ENCODE data around the gene ARMC6. TPM values are rescaled to one million over a fixed set of nuclear protein-coding genes. Genes with fewer than 3 reads are reported as not detected.
A peak's percentile ranks its signal among the peaks of the same experiment; 100 is the strongest.

The ARMC6 gene
- total and polyA plus RNA-seq, 4 donors, result 23.9 to 38.3 (median 29.9) TPM

- no peak overlapping the region for H3K9ac ChIP-seq (ENCODE audit: low read depth in 1 of 2, low read length in 2 of 2)
- no peak overlapping the region for H3K27ac ChIP-seq (ENCODE audit: low read depth in 1 of 2, low read length in 2 of 2)
- H3K36me3 ChIP-seq (ENCODE audit: control insufficient read depth in 4 of 4, insufficient read depth in 3 of 4, low read depth in 1 of 4, low read length in 3 of 4), result peaks cover 12 to 34% (median 24%) of the 10 kb centered on the region in 4 donors
- peaks cover 0 to 13% (median 10%) of the 10 kb centered on the region in 4 donors for H3K4me1 ChIP-seq (ENCODE audit: control insufficient read depth in 4 of 4, insufficient read depth in 4 of 4, low read length in 3 of 4)
- WGBS, result 91% methylated on average over 11 of the region's 11 CpGs
- no peaks in the 10 kb centered on the region for H3K27me3 ChIP-seq (ENCODE audit: control insufficient read depth in 4 of 4, insufficient read depth in 4 of 4, low read length in 3 of 4)
- no peak for DNase-seq (ENCODE audit: low spot score)
- TF ChIP-seq ATF3 (IDR thresholded peaks at IDR 0.05) (no peak), YY1 (IDR thresholded peaks at IDR 0.05) (no peak), GABPA (IDR thresholded peaks at IDR 0.05 in 1 of 2, conservative IDR thresholded peaks at IDR 0.05 in 1 of 2) (no peak), RAD21 (IDR thresholded peaks at IDR 0.05) (peak in 1 of 2 donors; percentile 16), ZBTB33 (IDR thresholded peaks at IDR 0.05) (no peak)
- H3K4me3 ChIP-seq (ENCODE audit: low read depth in 1 of 3, low read length in 3 of 3), result no peak overlapping the region
- H3K9me3 ChIP-seq (ENCODE audit: control insufficient read depth in 4 of 4, low read length in 3 of 4), result no peaks in the 10 kb centered on the region
Observed at GRCh38 chr19:18999896-19000620, 33.3 kb upstream of the ARMC6 start.

GRCh38 chr19:19004144-19004543, 29.3 kb upstream of the ARMC6 start:
- TF ChIP-seq RXRA (IDR thresholded peaks at IDR 0.05), result no peak
- no peak for TF ChIP-seq ZBTB33 (IDR thresholded peaks at IDR 0.05)
- TF ChIP-seq MAX (IDR thresholded peaks at IDR 0.05), result no peak
- TF ChIP-seq JUND (IDR thresholded peaks at IDR 0.05), result no peak
- Histone ChIP-seq H3K4me3 (ENCODE audit: low read depth in 1 of 3, low read length in 3 of 3) (no peak overlapping the region), H3K27ac (ENCODE audit: low read depth in 1 of 2, low read length in 2 of 2) (no peak overlapping the region), H3K9me3 (ENCODE audit: control insufficient read depth in 4 of 4, low read length in 3 of 4) (no peaks in the 10 kb centered on the region), H3K27me3 (ENCODE audit: control insufficient read depth in 4 of 4, insufficient read depth in 4 of 4, low read length in 3 of 4) (no peaks in the 10 kb centered on the region), H3K4me1 (ENCODE audit: control insufficient read depth in 4 of 4, insufficient read depth in 4 of 4, low read length in 3 of 4) (peaks cover 0 to 8% (median 6%) of the 10 kb centered on the region in 4 donors), H3K9ac (ENCODE audit: low read depth in 1 of 2, low read length in 2 of 2) (no peak overlapping the region), H3K36me3 (ENCODE audit: control insufficient read depth in 4 of 4, insufficient read depth in 3 of 4, low read depth in 1 of 4, low read length in 3 of 4) (peaks cover 8 to 48% (median 37%) of the 10 kb centered on the region in 4 donors)
- DNase-seq (ENCODE audit: low spot score), result no peak
- WGBS, result 92% methylated on average over 18 of the region's 18 CpGs

GRCh38 chr19:19006213-19006612, 27.2 kb upstream of the ARMC6 start:
- H3K9me3 ChIP-seq (ENCODE audit: control insufficient read depth in 4 of 4, low read length in 3 of 4), result no peaks in the 10 kb centered on the region
- no peak for DNase-seq (ENCODE audit: low spot score)
- TF ChIP-seq MAX (IDR thresholded peaks at IDR 0.05) (no peak), RXRA (IDR thresholded peaks at IDR 0.05) (no peak), CTCF (IDR thresholded peaks at IDR 0.05; ENCODE audit: low read depth, low read length, missing input control) (no peak), GABPA (IDR thresholded peaks at IDR 0.05 in 1 of 2, conservative IDR thresholded peaks at IDR 0.05 in 1 of 2) (no peak), YY1 (IDR thresholded peaks at IDR 0.05) (no peak), FOXA1 (IDR thresholded peaks at IDR 0.05) (no peak)
- no peak overlapping the region for H3K4me3 ChIP-seq (ENCODE audit: low read depth in 1 of 3, low read length in 3 of 3)
- no peak overlapping the region for H3K9ac ChIP-seq (ENCODE audit: low read depth in 1 of 2, low read length in 2 of 2)
- H3K36me3 ChIP-seq (ENCODE audit: control insufficient read depth in 4 of 4, insufficient read depth in 3 of 4, low read depth in 1 of 4, low read length in 3 of 4), result peaks cover 19 to 61% (median 50%) of the 10 kb centered on the region in 4 donors
- no peaks in the 10 kb centered on the region for H3K4me1 ChIP-seq (ENCODE audit: control insufficient read depth in 4 of 4, insufficient read depth in 4 of 4, low read length in 3 of 4)
- no peak overlapping the region for H3K27ac ChIP-seq (ENCODE audit: low read depth in 1 of 2, low read length in 2 of 2)
- WGBS, result 91% methylated on average over 3 of the region's 3 CpGs
- H3K27me3 ChIP-seq (ENCODE audit: control insufficient read depth in 4 of 4, insufficient read depth in 4 of 4, low read length in 3 of 4), result no peaks in the 10 kb centered on the region
